Measurements from ENCODE around the gene BCL2L14.

BCL2L14 gene

DNA sequence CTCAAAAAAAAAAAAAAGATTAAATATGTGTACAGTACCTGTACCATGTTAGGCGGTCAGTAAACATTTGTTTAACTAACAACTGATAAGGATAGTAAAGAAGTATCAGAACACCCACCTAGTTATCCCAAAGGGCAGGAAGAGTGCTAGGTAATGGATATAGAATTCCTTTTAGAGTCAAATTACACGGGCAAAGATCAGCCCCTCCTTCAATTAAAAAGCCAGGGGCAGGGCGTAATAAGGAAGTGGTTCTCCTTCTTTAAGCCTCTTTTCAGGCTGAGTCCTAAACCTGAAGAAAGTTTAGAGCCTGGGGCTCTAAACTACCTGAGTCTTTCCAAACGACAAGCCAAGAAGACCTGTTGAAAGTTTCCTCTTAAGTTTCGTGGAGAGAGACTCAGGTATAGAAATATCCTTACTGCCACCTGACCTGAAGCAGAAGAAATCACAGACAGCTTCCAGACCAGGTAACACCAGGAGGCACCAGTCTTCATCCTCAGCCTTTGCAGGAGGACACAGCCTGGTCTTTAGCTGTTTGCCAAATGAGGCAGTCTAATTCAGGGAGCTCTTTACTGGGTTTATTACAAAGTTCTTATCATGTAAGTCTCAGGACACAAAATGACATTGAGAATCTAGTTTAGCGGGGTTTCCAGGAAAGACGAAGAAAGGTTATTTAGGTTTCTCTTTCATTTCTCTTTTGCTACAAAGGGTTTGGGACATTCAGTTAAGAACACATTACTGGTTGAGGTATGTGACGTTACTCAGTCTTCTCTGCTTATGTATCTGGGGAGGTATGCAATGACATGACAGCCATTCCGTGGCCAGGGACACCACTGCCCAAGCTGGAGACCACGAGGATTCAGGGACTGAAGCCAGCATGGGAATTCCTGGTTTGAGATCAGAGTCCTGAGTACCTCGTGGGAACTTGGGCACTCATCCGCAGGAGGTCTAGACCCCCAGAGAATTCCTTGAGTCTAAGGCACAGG lies at the start of gene BCL2L14:
Gene BCL2L14 (plus strand): TSS at position 266 of the 983 bp plus-strand sequence. CDS start 8,367 bp downstream, outside the sequence.
- DNase-seq (ENCODE audit: low read depth in 2 of 2): no peak

GRCh38 chr12:12022306-12022936 lies 48.3 kb upstream of the BCL2L14 start:
- no peak for DNase-seq (ENCODE audit: low read depth in 2 of 2)

- no peak for DNase-seq (ENCODE audit: low read depth in 2 of 2)
Observed at GRCh38 chr12:12023456-12023855, 47.3 kb upstream of the BCL2L14 start.

DNA sequence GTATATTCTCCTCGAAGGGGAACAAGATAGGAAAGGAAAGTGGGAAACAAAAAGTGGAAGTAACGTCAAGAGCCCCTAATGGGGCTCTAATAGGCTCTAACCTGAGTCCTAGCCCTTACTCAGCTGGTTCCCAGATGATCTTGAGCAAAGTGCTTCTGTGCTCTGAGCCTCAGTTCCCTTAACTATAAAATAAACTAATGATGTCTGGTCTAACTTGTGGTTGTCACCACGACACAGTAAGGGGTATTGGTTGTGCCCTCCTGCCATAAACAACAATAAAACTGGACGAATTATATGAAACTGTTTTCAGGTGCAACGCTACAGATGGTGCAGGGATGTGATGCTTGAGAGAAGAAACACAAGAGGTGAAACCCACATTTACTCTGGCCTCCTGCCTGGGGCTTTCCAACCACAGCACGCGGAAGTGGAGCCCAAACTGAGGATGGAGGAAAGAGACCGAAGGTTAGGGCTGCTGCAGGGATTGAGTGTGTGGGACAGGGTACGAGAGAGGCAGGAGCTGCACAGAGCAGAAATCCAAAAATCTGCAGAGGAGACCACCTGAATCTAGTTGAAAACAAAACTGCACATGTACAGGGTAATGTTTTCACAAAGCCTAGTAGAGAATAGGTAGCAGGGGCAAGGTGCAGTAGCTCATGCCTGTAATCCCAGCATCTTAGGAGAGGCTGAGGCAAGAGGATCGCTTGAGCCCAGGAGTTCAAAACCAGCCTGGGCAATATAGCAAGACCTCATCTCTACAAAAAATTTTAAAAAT lies 45.6 kb upstream of the BCL2L14 start:
- DNase-seq (ENCODE audit: low read depth in 2 of 2): no peak

DNA sequence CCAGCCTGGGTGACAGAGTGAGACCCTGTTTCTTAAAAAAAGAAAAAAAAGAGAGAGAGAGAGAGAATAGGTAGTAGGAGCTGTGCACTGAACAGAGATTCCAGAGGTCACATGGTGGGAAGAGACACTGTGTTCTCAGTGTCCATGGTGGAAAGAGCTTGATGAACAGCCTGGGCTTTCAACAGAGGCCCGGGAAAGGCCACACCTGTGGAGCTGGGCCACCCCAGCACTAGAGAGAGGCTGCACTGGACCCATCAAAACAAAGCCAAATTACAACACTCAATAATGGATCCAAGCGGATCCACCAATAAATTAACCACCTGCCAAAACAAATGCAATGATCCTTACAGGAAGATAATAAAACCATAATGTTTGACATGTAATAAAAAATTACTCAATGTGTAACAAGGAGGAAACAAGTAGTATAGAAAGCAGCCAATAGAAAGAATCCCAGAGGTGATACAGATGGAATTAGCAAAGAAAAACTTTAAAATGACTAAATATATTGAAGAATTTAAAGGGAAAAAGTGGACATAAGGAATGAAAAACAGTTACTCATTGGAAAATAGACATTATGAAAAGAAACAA lies 44.8 kb upstream of the BCL2L14 start:
- DNase-seq (ENCODE audit: low read depth in 2 of 2): no peak

GRCh38 chr12:12028668-12029402 lies 41.9 kb upstream of the BCL2L14 start:
- no peak for DNase-seq (ENCODE audit: low read depth in 2 of 2)

DNA sequence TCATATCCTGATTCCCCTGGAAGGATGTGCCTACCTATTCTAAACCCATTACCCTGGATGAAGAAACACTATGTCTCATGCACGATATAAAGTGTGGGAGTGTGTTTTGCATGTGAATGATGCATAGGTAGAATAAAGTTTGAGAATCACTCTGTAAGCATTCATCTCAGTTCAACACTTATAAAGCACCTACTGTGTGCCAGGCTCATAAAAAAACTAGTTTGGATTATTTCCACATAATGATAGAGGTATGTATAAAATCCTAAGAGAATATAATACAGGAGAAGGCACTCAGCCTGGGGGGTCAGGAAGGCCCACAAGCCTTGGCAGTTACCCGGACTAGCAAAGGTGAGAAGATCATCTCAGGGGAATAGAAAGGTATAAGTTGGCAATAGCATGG lies 41.1 kb upstream of the BCL2L14 start:
- DNase-seq (ENCODE audit: low read depth in 2 of 2): no peak

DNA sequence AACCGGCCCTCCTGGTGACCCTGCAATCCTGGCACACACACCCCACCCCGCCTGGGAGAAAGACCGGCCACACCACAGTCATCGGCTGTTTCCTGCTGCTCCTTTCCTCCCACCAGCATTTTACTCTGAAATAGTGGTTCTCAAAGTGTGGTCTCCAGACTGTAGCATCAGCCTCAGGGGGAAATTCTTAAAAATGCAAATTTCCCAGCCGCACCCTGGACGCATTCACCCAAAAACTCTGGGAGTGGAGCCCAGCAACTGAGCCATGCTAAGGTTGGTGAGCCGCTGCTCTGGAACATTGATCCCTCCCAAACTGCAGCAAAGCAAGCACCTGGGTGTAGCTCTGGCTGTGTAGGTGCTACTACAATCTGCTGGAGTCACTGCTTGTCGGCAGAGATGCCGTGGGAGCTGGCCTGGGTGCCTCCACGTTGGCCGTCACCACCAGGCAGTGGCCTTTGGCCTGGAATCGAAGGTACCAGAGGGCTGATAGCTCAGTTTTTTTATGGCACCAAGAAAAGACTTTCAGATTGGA lies 38.4 kb upstream of the BCL2L14 start:
- DNase-seq (ENCODE audit: low read depth in 2 of 2): no peak

DNA sequence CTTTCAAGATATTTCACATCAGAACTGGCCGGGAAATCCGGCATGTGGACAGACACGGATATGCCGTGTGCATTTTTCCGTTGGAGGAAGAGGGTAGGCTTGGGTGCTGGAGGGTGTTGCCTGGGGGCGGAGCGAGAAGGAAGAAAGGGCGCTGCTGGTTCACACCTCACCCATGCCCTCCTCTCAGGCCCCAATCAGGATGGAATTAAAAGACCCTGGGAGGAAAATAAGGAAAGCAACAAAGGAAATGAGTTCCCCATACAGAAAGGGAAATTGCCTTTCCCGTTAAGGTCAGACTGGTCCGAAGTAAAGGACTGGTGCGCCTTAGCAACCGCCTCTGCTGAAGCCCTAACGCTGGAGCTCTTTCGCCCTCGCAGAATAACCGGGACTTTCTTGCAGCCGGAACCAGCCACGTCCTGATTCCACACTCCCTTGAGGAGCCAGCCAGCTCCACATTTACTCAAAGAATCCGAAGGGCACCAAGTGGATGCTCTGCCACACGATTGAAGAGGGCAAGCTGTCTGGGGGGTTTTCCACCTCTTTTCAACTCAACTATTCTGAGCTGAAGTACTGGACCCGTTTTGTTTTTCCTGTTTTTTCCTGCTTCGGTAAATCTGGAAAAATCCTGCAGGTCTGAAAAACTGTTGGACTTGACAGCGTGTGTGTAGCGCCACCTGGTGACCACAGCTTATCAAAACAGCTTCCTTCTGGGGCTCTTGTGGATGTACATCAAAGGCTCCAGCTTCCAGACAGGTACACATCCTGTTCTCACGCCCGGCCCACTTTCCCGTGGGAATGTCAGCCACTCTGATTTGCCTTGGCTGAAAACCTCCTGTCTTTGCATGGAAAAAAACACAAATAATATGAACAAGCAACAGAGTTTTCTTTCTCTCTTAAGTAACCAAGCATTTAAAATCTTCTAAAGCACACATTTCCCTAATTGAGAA lies 37.6 kb upstream of the BCL2L14 start:
- DNase-seq (ENCODE audit: low read depth in 2 of 2): peak; percentile 33 to 52

DNA sequence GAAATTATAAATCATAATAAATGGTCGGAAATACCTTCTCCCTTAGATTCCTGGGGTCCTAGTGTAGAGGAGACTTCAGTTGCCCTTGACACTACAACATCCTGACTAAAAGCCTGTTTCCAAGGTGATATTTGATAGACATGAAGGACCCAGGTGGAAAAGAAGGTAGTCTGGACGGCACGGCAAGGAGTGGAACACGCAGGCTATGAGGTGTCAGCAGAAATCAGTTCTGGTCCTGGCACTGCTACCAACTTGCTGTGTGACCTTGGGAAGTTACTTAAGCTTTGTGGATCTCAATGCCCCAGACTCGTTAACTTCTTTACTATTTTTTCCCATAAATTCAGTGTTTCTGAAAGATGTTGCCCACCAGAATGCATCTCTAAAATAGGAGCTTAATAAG lies 36.9 kb upstream of the BCL2L14 start:
- DNase-seq (ENCODE audit: low read depth in 2 of 2): no peak

GRCh38 chr12:12034344-12034743 lies 36.4 kb upstream of the BCL2L14 start:
- no peak for DNase-seq (ENCODE audit: low read depth in 2 of 2)

- no peak for DNase-seq (ENCODE audit: low read depth in 2 of 2)
Observed at GRCh38 chr12:12035229-12035628, 35.5 kb upstream of the BCL2L14 start.

DNA sequence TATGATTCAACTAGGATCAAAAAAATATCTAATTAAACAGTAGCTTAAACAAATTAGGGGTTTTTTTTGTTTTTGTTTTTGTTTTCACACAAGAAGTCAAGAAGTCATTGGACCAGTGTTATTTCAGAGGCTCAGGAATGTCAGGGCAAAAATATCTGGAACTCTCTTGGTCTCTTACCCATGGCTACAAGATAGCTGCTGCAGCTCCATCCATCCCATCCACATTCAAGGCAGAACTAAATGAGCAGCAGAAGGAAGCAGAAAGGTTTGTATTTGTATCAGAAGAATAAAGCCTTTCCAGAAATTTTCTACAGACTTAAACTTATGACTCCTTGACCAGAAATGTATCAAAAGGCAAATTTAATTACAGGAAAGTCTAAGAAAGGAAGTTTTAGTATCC lies 33.8 kb upstream of the BCL2L14 start:
- DNase-seq (ENCODE audit: low read depth in 2 of 2): no peak

DNA sequence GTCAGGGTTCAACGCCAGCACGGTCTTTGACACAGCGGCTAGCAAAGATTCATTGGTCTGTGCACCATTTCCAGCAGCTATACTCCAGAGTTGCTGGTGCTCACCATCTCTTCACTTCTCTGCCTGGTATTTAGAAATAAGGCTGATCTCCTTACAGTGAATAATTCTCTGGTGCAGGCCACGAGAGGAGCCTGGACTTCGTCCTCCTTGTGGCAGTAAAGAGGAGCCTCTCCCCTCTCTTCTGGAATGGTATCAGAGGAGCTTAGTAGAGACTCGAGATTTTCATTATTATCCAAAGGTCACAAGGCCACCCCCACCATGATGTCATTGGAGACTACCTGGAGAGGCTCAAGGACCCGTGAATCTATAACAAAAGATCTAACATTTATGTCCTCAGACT lies 30.8 kb upstream of the BCL2L14 start:
- no peak for DNase-seq (ENCODE audit: low read depth in 2 of 2)

DNA sequence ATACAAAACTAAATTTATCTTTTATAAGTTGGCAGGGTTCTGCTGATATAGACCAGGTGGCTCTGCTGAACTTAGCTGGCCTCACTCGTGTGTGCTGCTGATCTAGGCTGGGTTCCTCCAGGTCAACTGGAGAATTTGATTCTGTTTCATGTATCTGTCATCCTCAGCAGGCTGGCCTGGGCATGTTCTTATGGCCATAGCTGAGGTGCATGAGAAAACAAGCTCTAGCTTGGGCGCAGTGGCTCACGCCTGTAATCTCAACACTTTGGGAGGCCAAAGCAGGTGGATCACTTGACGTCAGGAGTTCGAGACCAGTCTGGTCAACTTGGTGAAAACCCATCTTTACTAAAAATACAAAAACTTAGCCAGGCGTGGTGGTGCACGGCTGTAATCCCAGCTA lies 24.3 kb upstream of the BCL2L14 start:
- no peak for DNase-seq (ENCODE audit: low read depth in 2 of 2)

- DNase-seq (ENCODE audit: low read depth in 2 of 2): no peak
Observed at GRCh38 chr12:12047682-12048081, 23.1 kb upstream of the BCL2L14 start.

DNA sequence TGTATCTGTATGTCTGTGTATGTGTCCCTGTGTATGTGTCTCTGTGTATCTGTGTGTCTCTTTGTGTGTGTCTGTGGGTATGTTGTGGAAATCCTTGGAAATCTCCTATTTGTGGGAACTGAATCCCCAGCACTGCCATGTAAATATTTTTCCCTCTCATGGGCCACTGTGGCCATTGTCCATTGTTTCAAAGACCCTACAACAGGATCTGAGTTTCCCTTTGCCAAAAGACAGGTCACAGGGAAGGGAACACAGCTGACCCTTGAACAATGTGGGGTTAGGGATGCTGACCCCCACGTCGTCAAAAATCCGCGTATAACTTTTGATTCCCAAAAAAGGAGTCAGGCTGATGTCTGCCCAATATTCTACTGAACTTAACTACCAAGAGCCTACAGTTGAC lies 22.5 kb upstream of the BCL2L14 start:
- DNase-seq (ENCODE audit: low read depth in 2 of 2): no peak

- no peak for DNase-seq (ENCODE audit: low read depth in 2 of 2)
Observed at GRCh38 chr12:12048714-12049113, 22.0 kb upstream of the BCL2L14 start.

GRCh38 chr12:12051668-12052067 lies 19.1 kb upstream of the BCL2L14 start:
- DNase-seq (ENCODE audit: low read depth in 2 of 2): no peak

DNA sequence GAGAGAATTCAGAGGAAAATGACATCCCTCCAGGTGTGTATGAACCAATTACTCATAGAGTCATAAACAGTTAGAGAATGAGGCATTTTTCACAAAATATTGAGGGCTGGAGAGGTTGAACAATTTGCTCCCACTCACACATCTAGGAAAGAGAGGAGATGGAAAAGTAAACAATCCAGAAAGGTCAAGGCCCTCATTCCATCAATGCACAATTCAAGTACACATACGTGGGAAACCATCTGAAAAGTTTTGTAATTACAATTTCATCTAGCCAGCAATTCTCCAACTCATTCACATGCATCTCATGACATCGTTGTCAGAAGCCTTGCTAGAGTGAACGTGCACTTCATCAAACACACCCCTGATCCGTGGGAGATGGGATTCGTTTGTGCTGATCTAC lies 15.7 kb upstream of the BCL2L14 start:
- no peak for DNase-seq (ENCODE audit: low read depth in 2 of 2)
